GM12892 (cell line): ENCODE measurements around the gene SLC39A11.

Experiments
- POLR2A ChIP-seq: IDR thresholded peaks from 2 replicates; pipeline ENCODE4 v1.6.1; 2011; ENCODE audit warnings: low read depth, low read length, control low read depth
- POLR2AphosphoS5 ChIP-seq: IDR thresholded peaks from 2 replicates; pipeline ENCODE4 v1.6.1; 2011; ENCODE audit warnings: low read depth, low read length, control low read depth

- TF ChIP-seq POLR2A (no peak), POLR2AphosphoS5 (no peak)
Observed at GRCh38 chr17:73111386-73111785, 18.9 kb upstream of the SLC39A11 start.
